HG02943 (cell line): ENCODE data around the gene INPP4B.
"Not testable (repeated sequence)": the region's sequence is repeated elsewhere in the genome, so short reads cannot be mapped to it uniquely, and the experiment has no call there.

Source experiments
- ATAC-seq: cut with Tn5 transposase; IDR thresholded peaks from one replicate; pipeline ENCODE4 v1.9.1; 2021; ENCODE audit warnings: mild to moderate bottlenecking, low read depth, moderate library complexity; ENCODE audit not compliant: unreplicated experiment

Gene INPP4B

GRCh38 chr4:142079959-142080358, 766.1 kb downstream of the INPP4B start:
- no peak for ATAC-seq

- ATAC-seq, result no peak
Observed at GRCh38 chr4:142077048-142077447, 769.1 kb downstream of the INPP4B start.

- ATAC-seq, result not testable (repeated sequence)
Observed at GRCh38 chr4:142068304-142068703, 777.8 kb downstream of the INPP4B start.

GRCh38 chr4:142066562-142066961, 779.5 kb downstream of the INPP4B start:
- not testable (repeated sequence) for ATAC-seq

GRCh38 chr4:142065086-142065647, 780.9 kb downstream of the INPP4B start:
- ATAC-seq, result no peak

GRCh38 chr4:142064181-142064580, 781.9 kb downstream of the INPP4B start:
- ATAC-seq, result no peak

- no peak for ATAC-seq
Observed at GRCh38 chr4:142045996-142046395, 800.1 kb downstream of the INPP4B start.

GRCh38 chr4:142044271-142044670, 801.8 kb downstream of the INPP4B start:
- no peak for ATAC-seq

- ATAC-seq, result no peak
Observed at GRCh38 chr4:142043509-142043908, 802.6 kb downstream of the INPP4B start.

GRCh38 chr4:142041788-142042187, 804.3 kb downstream of the INPP4B start:
- ATAC-seq, result no peak

GRCh38 chr4:142040043-142040442, 806.1 kb downstream of the INPP4B start:
- no peak for ATAC-seq

- no peak for ATAC-seq
Observed at GRCh38 chr4:142036795-142037583, 809.1 kb downstream of the INPP4B start.

- ATAC-seq, result no peak
Observed at GRCh38 chr4:142035566-142035965, 810.5 kb downstream of the INPP4B start.

GRCh38 chr4:142034101-142034500, 812.0 kb downstream of the INPP4B start:
- ATAC-seq, result no peak

- no peak for ATAC-seq
Observed at GRCh38 chr4:142030010-142030409, 816.1 kb downstream of the INPP4B start.

- no peak for ATAC-seq
Observed at GRCh38 chr4:142021761-142022160, 824.3 kb downstream of the INPP4B start.

GRCh38 chr4:142021181-142021580, 824.9 kb downstream of the INPP4B start:
- no peak for ATAC-seq

GRCh38 chr4:142016031-142016430, 830.1 kb downstream of the INPP4B start:
- no peak for ATAC-seq

GRCh38 chr4:142009751-142010150, 836.4 kb downstream of the INPP4B start:
- ATAC-seq, result no peak

- no peak for ATAC-seq
Observed at GRCh38 chr4:142005519-142005918, 840.6 kb downstream of the INPP4B start.

GRCh38 chr4:141999446-142000143, 846.5 kb downstream of the INPP4B start:
- ATAC-seq, result no peak

GRCh38 chr4:141995056-141995455, 851.0 kb downstream of the INPP4B start:
- ATAC-seq, result no peak
